ENCODE results near the gene GRAMD4.

The GRAMD4 gene

GRCh38 chr22:46584081-46584921, 35.9 kb upstream of the GRAMD4 start:
- no peak for TF ChIP-seq CTCF (IDR thresholded peaks at IDR 0.05; ENCODE audit: low read depth, low read length, missing control alignments)
- DNase-seq (ENCODE audit: low read depth), result no peak
- H3K4me3 ChIP-seq (ENCODE audit: low read depth, low read length), result no peak overlapping the region

DNA sequence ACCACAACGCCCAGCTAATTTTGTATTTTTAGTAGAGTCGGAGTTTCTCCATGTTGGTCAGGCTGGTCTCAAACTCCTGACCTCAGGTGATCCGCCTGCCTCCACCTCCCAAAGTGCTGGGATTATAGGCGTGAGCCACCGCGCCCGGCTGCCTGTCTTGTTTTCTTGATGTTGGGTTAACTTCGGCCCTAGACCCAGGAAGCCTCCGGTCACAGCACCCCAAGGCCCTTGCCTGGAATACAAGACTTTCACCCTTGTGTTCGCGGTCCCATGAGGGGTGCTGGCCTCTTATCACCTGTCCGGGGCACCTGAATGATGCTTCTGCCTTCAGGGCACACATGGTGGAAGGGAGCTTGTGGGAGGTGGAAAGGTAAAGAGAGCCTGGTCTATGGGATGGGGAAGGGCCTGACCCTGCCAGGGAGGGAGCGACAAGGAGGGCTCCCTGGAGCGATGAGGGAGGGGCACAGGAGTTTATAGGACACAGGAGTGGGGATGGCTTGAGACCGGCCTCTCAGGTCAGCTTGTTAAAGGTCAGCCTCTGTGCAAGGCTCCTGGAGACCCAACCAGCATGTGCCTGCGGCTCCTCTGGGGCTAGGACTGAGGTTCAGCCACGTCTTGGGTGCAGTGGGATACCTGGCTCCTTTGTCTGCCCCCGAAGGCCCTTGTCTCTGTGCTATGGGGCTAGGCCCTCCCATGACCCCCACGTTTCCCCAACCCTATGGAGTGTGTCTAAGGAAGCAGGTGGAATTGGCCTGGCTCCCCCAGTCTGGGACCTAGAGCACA, 34.7 kb upstream of the GRAMD4 start:
- TF ChIP-seq CTCF (IDR thresholded peaks at IDR 0.05; ENCODE audit: low read depth, low read length, missing control alignments), result no peak
- no peak for DNase-seq (ENCODE audit: low read depth)
- H3K4me3 ChIP-seq (ENCODE audit: low read depth, low read length), result no peak overlapping the region

DNA sequence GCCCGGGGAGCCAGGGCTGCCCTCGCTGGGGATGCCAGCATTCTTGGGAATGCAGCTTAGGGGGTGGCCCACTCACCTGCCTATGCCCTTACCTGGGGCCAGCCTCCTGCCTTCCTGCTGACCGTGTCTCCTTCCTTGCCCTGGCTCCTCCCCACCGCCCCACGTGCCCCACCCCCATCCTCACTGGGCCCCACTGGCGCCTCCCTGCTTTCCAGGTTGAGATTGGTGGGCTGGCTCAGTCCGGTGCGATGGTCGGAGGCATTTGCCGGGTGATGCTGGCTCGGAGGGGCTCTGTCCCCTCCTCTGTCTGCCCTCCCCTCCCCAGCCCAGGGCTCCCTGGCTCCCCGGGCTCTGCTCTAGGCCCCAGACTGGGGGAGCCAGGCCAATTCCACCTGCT, 34.1 kb upstream of the GRAMD4 start:
- TF ChIP-seq CTCF (IDR thresholded peaks at IDR 0.05; ENCODE audit: low read depth, low read length, missing control alignments), result no peak
- no peak overlapping the region for H3K4me3 ChIP-seq (ENCODE audit: low read depth, low read length)
- DNase-seq (ENCODE audit: low read depth), result no peak

DNA sequence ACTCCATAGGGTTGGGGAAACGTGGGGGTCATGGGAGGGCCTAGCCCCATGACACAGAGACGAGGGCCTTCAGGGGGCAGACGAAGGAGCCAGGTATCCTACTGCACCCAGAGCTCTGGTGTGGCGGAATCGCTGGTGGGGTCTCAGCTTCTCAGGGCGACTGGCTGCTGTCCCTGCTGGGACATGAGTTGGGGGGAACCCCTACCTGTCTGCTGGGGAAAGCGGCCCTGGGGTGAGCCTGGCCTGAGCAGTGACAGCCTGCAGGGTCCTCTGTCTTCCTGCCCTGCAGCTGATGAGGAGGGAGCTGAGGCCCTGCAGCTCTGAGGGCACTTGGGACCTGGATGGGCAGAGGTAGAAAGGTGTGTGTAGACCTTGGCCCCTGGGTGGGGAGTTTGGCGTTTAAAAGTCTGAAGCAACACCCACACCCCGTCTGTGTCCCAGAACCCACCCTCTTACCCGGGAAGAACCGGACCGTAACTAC, 33.6 kb upstream of the GRAMD4 start:
- no peak overlapping the region for H3K4me3 ChIP-seq (ENCODE audit: low read depth, low read length)
- no peak for DNase-seq (ENCODE audit: low read depth)
- TF ChIP-seq CTCF (IDR thresholded peaks at IDR 0.05; ENCODE audit: low read depth, low read length, missing control alignments), result no peak

DNA sequence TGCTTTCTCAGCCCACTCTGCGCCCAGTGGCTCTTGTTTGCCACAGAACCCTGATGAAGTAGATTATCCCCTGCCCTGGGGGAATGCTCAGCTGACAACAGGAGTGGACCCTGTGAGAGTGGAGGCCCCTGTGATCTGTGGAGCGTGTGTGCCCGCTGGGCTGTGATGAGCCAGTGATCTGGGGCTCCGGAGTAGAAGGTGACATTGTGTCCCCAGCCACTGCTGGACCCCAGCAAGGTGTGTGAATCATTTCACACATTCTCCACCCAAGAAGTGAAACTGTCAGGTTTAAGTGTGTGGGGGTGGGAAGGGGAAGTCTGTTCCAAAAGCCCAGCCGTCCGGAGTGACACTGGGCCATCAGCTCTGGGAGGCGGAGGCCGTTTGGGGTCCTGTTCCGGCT, 33.1 kb upstream of the GRAMD4 start:
- no peak for TF ChIP-seq CTCF (IDR thresholded peaks at IDR 0.05; ENCODE audit: low read depth, low read length, missing control alignments)
- H3K4me3 ChIP-seq (ENCODE audit: low read depth, low read length), result no peak overlapping the region
- DNase-seq (ENCODE audit: low read depth), result no peak

GRCh38 chr22:46587492-46588278, 32.5 kb upstream of the GRAMD4 start:
- peak overlapping the region; percentile 7 for H3K4me3 ChIP-seq (ENCODE audit: low read depth, low read length)
- TF ChIP-seq CTCF (IDR thresholded peaks at IDR 0.05; ENCODE audit: low read depth, low read length, missing control alignments), result no peak
- DNase-seq (ENCODE audit: low read depth), result no peak

Data from GM12864 (cell line).